Measurements from ENCODE around the gene MICOS13. TPM values are rescaled to one million over a fixed set of nuclear protein-coding genes. Genes with fewer than 3 reads are reported as not detected.
"Not testable (repeated sequence)": the region's sequence is repeated elsewhere in the genome, so short reads cannot be mapped to it uniquely, and the experiment has no call there.

The MICOS13 gene
- polyA plus RNA-seq, 4 donors, result 41.9 to 134 (median 108) TPM

DNA sequence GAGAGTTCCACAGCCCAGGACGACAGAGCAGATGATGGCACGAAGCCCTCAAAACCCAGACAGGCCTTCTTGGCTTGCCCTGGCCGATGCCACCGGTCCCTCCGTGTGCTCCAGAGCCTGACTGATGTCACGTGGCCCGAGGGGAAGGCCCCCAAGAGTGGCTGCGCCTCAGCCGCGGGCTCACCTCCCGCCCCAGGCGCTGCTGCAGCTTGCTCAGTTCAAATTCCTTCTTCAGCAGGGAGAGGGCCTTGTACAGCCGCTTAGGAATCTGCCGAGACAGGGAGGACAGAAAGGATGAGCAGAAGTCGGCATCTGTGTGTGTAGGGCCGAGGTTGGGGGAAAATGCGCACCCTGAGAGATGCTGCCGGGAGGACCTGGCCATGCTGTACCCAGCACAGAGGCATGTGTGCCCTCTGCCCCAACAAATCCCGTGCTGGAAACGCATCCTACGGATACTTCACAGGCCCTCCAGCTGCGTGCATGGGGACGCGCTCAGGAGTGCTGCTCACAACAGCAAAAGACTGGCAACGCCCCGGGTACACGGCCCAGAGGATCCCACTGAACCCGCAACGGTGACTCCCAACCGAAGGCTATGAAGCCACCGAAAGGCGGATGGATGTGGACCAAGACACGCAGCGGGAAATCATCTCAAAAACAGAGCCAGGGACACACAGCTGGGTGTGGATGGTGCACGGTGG is 26.7 kb upstream of the MICOS13 start:
- Histone ChIP-seq H3K4me1 (ENCODE audit: control insufficient read depth in 3 of 3, insufficient read depth in 2 of 3, low read depth in 1 of 3, low read length in 2 of 3) (no peaks in the 10 kb centered on the region), H3K36me3 (ENCODE audit: control insufficient read depth in 3 of 3, insufficient read depth in 2 of 3, low read depth in 1 of 3, low read length in 3 of 3) (peaks cover 20 to 85% (median 24%) of the 10 kb centered on the region in 3 donors), H3K27ac (ENCODE audit: low read depth in 1 of 3, low read length in 2 of 3) (no peak overlapping the region), H3K9me3 (ENCODE audit: control insufficient read depth in 2 of 2, insufficient read depth in 1 of 2, low read depth in 1 of 2, low read length in 1 of 2) (no peaks in the 10 kb centered on the region), H3K27me3 (ENCODE audit: control insufficient read depth in 3 of 3, insufficient read depth in 3 of 3, low read length in 3 of 3) (no peaks in the 10 kb centered on the region), H3K4me3 (ENCODE audit: low read depth in 1 of 3, low read length in 3 of 3) (no peak overlapping the region)
- no peak for FAIRE-seq
- DNase-seq, result no peak
- 95 to 97% (median 95%) methylated on average over 35 of the region's 35 CpGs for WGBS, 3 donors

DNA sequence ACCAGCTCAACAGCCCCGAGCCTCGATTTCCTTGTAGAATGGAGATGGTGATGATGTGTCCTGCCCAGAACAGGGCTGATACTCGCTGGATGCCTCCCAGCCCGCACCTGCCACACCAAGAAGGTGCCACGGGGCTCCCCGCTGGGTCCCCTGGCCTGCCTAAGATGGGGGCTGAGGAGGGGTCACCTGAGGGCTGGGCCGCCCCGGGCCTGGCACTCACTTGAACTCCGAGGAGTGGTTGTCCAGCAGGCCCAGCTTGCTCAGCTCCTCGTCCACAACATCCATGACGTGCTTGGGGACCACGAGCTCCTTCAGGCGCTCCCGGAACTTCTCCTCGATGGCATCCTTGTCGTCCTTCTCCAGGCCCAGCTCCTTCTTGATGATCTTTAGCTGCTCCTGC is 25.2 kb upstream of the MICOS13 start:
- WGBS, 3 donors, result 89 to 93% (median 92%) methylated on average over 16 of the region's 16 CpGs
- DNase-seq (no peak), FAIRE-seq (no peak)
- peaks cover 0 to 5% of the 10 kb centered on the region in 2 donors for H3K9me3 ChIP-seq (ENCODE audit: control insufficient read depth in 2 of 2, insufficient read depth in 1 of 2, low read depth in 1 of 2, low read length in 1 of 2)
- H3K27ac ChIP-seq (ENCODE audit: low read depth in 1 of 3, low read length in 2 of 3), result no peak overlapping the region
- H3K36me3 ChIP-seq (ENCODE audit: control insufficient read depth in 3 of 3, insufficient read depth in 2 of 3, low read depth in 1 of 3, low read length in 3 of 3), result peaks cover 14 to 79% (median 16%) of the 10 kb centered on the region in 3 donors
- H3K27me3 ChIP-seq (ENCODE audit: control insufficient read depth in 3 of 3, insufficient read depth in 3 of 3, low read length in 3 of 3), result no peaks in the 10 kb centered on the region
- H3K4me3 ChIP-seq (ENCODE audit: low read depth in 1 of 3, low read length in 3 of 3), result no peak overlapping the region
- no peaks in the 10 kb centered on the region for H3K4me1 ChIP-seq (ENCODE audit: control insufficient read depth in 3 of 3, insufficient read depth in 2 of 3, low read depth in 1 of 3, low read length in 2 of 3)

DNA sequence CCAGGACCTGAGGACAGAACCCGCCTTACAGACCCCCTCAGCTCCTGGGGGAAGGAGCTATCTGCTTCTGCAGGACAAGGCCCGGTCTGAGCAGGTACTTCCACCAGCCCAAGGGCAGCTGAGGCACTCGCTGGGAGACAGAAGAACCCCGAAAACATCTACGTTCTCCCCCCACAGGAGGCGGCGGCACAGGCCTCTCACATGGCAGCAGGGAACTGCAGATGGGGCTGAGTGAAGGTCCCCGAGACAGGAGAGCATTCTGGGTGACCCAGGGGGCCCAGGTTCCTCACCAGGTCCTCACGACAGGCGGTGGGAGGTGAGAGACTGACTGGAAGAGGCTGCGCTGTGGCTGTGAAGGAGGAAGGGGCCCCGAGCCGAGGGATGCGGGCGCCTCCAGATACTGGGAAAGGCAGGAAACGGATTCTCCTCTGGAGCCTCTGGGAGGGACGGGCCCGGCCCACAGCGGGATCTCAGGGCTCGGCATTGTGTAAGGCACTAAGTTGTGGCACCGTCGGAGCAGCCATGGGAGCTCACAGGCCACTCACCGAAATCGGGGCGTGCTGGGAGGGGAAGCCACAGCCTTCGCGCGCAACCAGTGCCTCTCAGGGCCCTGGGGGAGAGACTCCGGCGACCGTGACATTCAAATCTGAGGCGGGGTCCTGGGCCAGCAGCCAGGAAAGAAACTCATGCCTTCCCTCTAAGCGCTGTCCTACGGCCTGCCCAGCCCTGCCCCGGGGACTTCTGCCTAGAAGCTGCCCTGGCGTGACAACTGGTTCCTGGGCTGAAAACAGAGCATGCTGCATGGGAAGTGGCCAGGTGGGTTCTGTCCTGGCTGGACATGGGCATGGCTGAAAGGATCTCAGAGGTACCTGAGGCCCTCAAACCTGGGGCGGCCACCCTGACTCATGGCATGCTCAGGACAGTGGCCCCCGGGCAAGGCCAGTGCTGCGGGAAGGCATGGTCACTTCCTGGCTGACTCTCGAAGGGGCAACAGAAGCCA is 23.8 kb upstream of the MICOS13 start:
- DNase-seq (no peak), FAIRE-seq (no peak)
- H3K4me3 ChIP-seq (ENCODE audit: low read depth in 1 of 3, low read length in 3 of 3), result no peak overlapping the region
- no peaks in the 10 kb centered on the region for H3K27me3 ChIP-seq (ENCODE audit: control insufficient read depth in 3 of 3, insufficient read depth in 3 of 3, low read length in 3 of 3)
- WGBS, 3 donors, result 96 to 98% (median 96%) methylated on average over 39 to 40 of the region's 40 CpGs
- peaks cover 15 to 82% (median 15%) of the 10 kb centered on the region in 3 donors for H3K36me3 ChIP-seq (ENCODE audit: control insufficient read depth in 3 of 3, insufficient read depth in 2 of 3, low read depth in 1 of 3, low read length in 3 of 3)
- peaks cover 0 to 5% of the 10 kb centered on the region in 2 donors for H3K9me3 ChIP-seq (ENCODE audit: control insufficient read depth in 2 of 2, insufficient read depth in 1 of 2, low read depth in 1 of 2, low read length in 1 of 2)
- no peak overlapping the region for H3K27ac ChIP-seq (ENCODE audit: low read depth in 1 of 3, low read length in 2 of 3)
- no peaks in the 10 kb centered on the region for H3K4me1 ChIP-seq (ENCODE audit: control insufficient read depth in 3 of 3, insufficient read depth in 2 of 3, low read depth in 1 of 3, low read length in 2 of 3)

DNA sequence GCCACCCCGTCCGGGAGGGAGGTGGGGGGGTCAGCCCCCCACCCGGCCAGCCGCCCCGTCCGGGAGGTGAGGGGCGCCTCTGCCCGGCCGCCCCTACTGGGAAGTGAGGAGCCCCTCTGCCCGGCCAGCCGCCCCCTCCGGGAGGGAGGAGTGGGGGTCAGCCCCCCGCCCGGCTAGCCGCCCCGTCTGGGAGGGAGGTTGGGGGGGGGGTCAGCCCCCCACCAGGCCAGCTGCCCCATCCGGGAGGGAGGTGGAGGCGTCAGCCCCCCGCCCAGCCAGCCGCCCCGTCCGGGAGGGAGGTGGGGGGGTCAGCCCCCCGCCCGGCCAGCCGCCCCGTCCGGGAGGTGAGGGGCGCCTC is 21.7 kb upstream of the MICOS13 start:
- not testable (repeated sequence) for H3K4me3 ChIP-seq (ENCODE audit: low read depth in 1 of 3, low read length in 3 of 3); DNase-seq; H3K27me3 ChIP-seq (ENCODE audit: control insufficient read depth in 3 of 3, insufficient read depth in 3 of 3, low read length in 3 of 3); H3K27ac ChIP-seq (ENCODE audit: low read depth in 1 of 3, low read length in 2 of 3); H3K9me3 ChIP-seq (ENCODE audit: control insufficient read depth in 2 of 2, insufficient read depth in 1 of 2, low read depth in 1 of 2, low read length in 1 of 2); H3K4me1 ChIP-seq (ENCODE audit: control insufficient read depth in 3 of 3, insufficient read depth in 2 of 3, low read depth in 1 of 3, low read length in 2 of 3); FAIRE-seq
- WGBS, 3 donors, result 91 to 100% (median 96%) methylated on average over 4 to 19 of the region's 28 CpGs
- peaks cover 14 to 82% (median 21%) of the 10 kb centered on the region in 3 donors for H3K36me3 ChIP-seq (ENCODE audit: control insufficient read depth in 3 of 3, insufficient read depth in 2 of 3, low read depth in 1 of 3, low read length in 3 of 3)

DNA sequence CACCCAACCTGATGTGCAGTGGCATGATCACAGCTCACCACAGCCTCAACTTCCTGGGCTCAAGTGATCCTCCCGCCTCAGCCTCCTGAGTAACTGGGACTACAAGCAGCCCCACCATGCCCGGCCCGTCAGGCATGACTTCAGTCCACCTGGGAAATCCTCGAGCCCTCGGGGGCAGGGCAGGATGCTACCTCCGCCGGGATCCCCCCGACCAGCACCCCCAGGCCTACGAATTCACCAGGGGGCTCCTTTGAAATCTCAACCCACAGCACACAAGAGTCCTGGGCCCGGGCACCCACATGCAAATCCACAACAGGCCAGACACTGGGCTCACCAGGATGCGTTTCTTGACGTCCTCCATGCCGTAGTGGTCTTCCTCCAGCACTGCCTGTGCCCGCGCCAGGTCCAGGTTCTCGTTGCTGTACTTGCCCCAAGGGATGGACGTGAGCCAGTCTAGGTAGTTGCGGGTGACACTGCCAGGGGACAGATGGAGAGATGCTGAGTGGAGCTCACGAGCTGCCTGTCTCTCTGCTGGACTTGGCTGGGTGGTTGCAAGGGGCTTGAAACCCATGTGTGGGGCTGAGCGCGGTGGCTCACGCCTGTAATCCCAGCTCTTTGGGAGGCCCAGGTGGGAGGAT is 20.3 kb upstream of the MICOS13 start:
- no peak for DNase-seq
- Histone ChIP-seq H3K4me1 (ENCODE audit: control insufficient read depth in 3 of 3, insufficient read depth in 2 of 3, low read depth in 1 of 3, low read length in 2 of 3) (no peaks in the 10 kb centered on the region), H3K36me3 (ENCODE audit: control insufficient read depth in 3 of 3, insufficient read depth in 2 of 3, low read depth in 1 of 3, low read length in 3 of 3) (peaks cover 10 to 82% (median 27%) of the 10 kb centered on the region in 3 donors), H3K27ac (ENCODE audit: low read depth in 1 of 3, low read length in 2 of 3) (no peak overlapping the region), H3K4me3 (ENCODE audit: low read depth in 1 of 3, low read length in 3 of 3) (no peak overlapping the region), H3K9me3 (ENCODE audit: control insufficient read depth in 2 of 2, insufficient read depth in 1 of 2, low read depth in 1 of 2, low read length in 1 of 2) (peaks cover 0 to 5% of the 10 kb centered on the region in 2 donors), H3K27me3 (ENCODE audit: control insufficient read depth in 3 of 3, insufficient read depth in 3 of 3, low read length in 3 of 3) (no peaks in the 10 kb centered on the region)
- no peak for FAIRE-seq
- 95 to 98% (median 96%) methylated on average over 22 of the region's 22 CpGs for WGBS, 3 donors

DNA sequence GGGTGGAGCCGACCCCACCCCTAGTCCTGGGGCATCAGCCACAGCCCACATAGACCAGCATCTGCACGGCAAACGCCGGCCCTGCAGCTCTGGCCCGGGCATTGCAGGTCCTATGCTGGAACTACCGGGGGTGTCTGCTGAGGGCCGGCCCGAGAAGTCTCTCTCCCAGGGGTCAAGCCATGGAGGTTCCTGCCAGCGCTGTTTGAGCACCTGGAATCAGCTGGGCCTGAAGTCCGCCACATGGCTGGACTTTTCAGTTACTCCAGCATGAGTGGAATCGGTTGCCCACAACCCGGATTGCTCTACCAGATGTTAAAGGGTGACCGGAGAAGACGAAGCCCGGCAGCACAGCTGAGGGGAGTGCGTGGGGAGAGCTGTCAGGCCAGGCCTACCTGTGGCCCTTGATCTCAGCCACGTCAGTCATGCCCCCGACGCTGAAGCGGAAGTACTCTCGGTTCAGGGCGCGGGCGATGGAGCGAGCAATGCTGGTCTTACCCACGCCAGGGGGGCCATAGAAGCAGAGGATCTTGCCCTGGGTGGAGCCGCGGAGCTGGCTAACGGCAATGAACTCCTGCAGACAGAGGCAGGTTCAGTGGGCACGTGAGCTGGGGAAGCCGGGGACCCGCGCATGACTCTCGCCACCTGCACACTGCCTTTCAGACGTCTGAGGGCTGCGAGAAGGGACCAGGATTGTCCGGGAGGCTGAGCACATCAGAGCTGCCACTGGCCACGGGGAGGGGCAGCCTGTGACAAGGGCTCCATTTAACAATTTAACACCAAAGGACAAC is 18.5 kb upstream of the MICOS13 start:
- Histone ChIP-seq H3K9me3 (ENCODE audit: control insufficient read depth in 2 of 2, insufficient read depth in 1 of 2, low read depth in 1 of 2, low read length in 1 of 2) (peaks cover 0 to 5% of the 10 kb centered on the region in 2 donors), H3K36me3 (ENCODE audit: control insufficient read depth in 3 of 3, insufficient read depth in 2 of 3, low read depth in 1 of 3, low read length in 3 of 3) (peaks cover 13 to 82% (median 25%) of the 10 kb centered on the region in 3 donors), H3K27me3 (ENCODE audit: control insufficient read depth in 3 of 3, insufficient read depth in 3 of 3, low read length in 3 of 3) (no peaks in the 10 kb centered on the region), H3K4me1 (ENCODE audit: control insufficient read depth in 3 of 3, insufficient read depth in 2 of 3, low read depth in 1 of 3, low read length in 2 of 3) (no peaks in the 10 kb centered on the region), H3K27ac (ENCODE audit: low read depth in 1 of 3, low read length in 2 of 3) (no peak overlapping the region), H3K4me3 (ENCODE audit: low read depth in 1 of 3, low read length in 3 of 3) (no peak overlapping the region)
- no peak for FAIRE-seq
- WGBS, 3 donors, result 86 to 91% (median 90%) methylated on average over 34 to 38 of the region's 38 CpGs
- no peak for DNase-seq

DNA sequence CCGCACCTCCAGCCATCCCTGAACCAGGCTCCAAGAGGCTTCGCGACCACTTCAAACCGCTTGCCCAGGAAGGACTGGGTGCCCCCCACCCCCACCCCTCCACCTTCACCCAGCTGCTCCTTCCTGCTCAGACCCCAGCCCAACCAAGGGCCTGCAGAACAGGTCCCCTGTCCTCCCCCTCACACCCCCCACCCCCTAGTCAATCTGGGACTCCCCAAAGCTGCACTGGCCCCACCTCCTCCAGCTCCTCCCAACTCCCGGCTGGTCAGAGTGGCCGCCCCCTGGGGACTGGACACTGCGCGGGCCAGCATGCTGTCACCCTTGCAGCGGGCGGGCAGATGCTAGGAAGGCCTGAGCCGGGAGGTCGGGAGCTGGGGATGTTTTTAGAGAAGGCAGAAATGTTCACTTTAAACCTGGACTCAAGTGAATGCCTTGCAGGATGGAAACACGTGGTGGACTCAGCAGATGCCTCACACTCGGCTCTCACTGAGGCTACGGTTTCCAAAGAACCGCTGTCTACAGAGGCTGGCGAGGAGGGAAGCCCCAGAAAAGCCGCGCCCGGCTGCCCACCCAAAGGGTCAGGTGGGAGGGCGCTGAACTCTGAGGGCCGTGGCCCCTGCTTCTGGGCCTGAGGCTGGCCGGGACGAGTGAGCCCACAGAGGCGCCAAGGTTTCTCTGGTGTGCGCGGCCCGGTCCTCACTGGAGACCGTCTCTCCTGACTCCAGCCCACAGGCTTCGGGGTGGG is 17.7 kb upstream of the MICOS13 start:
- DNase-seq (no peak), FAIRE-seq (no peak)
- H3K36me3 ChIP-seq (ENCODE audit: control insufficient read depth in 3 of 3, insufficient read depth in 2 of 3, low read depth in 1 of 3, low read length in 3 of 3), result peaks cover 9 to 82% (median 23%) of the 10 kb centered on the region in 3 donors
- H3K4me1 ChIP-seq (ENCODE audit: control insufficient read depth in 3 of 3, insufficient read depth in 2 of 3, low read depth in 1 of 3, low read length in 2 of 3), result no peaks in the 10 kb centered on the region
- H3K4me3 ChIP-seq (ENCODE audit: low read depth in 1 of 3, low read length in 3 of 3), result no peak overlapping the region
- peaks cover 0 to 5% of the 10 kb centered on the region in 2 donors for H3K9me3 ChIP-seq (ENCODE audit: control insufficient read depth in 2 of 2, insufficient read depth in 1 of 2, low read depth in 1 of 2, low read length in 1 of 2)
- no peaks in the 10 kb centered on the region for H3K27me3 ChIP-seq (ENCODE audit: control insufficient read depth in 3 of 3, insufficient read depth in 3 of 3, low read length in 3 of 3)
- no peak overlapping the region for H3K27ac ChIP-seq (ENCODE audit: low read depth in 1 of 3, low read length in 2 of 3)
- WGBS, 3 donors, result 84 to 89% (median 88%) methylated on average over 25 to 30 of the region's 30 CpGs
